ENCODE data around the gene SIAH2. TPM values are rescaled to one million over a fixed set of nuclear protein-coding genes. Genes with fewer than 3 reads are reported as not detected.

Gene SIAH2
- total RNA-seq, 1 donor from 2014 or later = 31.7 TPM

DNA sequence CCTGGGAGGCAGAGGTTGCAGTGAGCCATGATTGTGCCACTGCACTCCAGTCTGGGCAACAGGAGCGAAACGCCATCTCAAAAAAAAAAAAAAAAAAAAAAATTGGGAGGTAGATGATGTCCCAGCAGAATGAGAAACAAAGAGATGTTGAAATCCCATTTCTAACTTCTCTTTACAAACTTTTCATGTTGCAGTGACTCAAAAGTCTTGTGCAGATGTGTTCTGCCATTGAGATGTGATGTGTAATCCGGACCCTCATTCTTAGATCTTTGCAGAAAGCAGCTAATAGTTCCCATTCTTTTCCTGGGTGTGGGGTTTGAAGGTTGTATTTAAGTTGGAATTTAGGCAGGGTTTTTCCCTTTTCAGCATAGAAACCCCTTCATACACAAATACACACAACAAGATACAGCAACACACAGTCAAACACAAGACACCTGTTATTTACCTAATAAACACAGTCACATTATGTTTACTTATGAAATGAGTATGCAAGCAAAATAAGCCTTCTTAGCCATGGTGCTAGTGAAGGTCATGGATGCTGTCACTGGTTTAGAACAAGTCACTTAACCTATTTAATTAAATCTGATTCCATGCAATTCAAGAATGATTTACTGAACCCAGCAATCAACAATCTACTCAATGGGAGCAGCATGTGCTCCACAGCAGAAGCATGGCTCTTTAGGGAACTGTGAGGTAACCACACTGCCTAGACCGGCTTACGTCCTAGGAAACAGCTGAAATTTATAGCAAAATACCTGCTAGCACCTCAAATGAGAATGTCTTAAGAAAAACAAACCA, 14.9 kb downstream of the SIAH2 start:
- TF ChIP-seq CTCF (IDR thresholded peaks at IDR 0.05; ENCODE audit: insufficient read depth, low read length, poor library complexity, severe bottlenecking) = no peak

GRCh38 chr3:150746791-150747590, 16.0 kb downstream of the SIAH2 start:
- H3K27me3 ChIP-seq (ENCODE audit: control insufficient read depth, insufficient read depth, low read length) = no peaks in the 10 kb centered on the region
- DNase-seq (ENCODE audit: low read depth) = no peak
- H3K36me3 ChIP-seq (ENCODE audit: control insufficient read depth, insufficient read depth, low read length) = no peaks in the 10 kb centered on the region
- no peak for TF ChIP-seq CTCF (IDR thresholded peaks at IDR 0.05; ENCODE audit: insufficient read depth, low read length, poor library complexity, severe bottlenecking)
- no peak overlapping the region for H3K4me3 ChIP-seq (ENCODE audit: low read depth, low read length)

More for the DNA sequence above, 14.9 kb downstream of the SIAH2 start:
- no peak overlapping the region for H3K4me3 ChIP-seq (ENCODE audit: low read depth, low read length)
- H3K36me3 ChIP-seq (ENCODE audit: control insufficient read depth, insufficient read depth, low read length) = no peaks in the 10 kb centered on the region
- no peaks in the 10 kb centered on the region for H3K27me3 ChIP-seq (ENCODE audit: control insufficient read depth, insufficient read depth, low read length)
- DNase-seq (ENCODE audit: low read depth) = no peak

DNA sequence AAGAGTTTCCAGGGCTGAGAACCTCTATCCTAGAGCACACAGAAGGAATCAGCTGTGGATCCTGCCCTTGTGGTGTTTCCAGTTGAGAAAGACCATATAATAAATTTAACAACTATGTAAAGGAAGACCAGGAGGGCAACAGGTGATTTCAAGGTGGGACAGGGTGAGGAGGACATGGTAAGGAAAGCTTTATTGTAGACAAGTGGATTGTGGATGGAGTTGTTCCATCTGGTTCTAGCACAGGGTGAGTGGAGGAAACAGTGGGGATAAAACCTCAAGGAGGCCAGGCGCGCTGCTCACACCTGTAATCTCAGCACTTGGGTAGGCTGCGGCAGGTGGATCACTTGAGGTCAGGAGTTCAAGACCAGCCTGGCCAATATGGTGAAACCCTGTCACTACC, 17.1 kb downstream of the SIAH2 start:
- no peak overlapping the region for H3K4me3 ChIP-seq (ENCODE audit: low read depth, low read length)

GRCh38 chr3:150744919-150745211, 18.1 kb downstream of the SIAH2 start:
- no peak for DNase-seq (ENCODE audit: low read depth)
- H3K36me3 ChIP-seq (ENCODE audit: control insufficient read depth, insufficient read depth, low read length) = no peaks in the 10 kb centered on the region
- no peak for TF ChIP-seq CTCF (IDR thresholded peaks at IDR 0.05; ENCODE audit: insufficient read depth, low read length, poor library complexity, severe bottlenecking)

More for the DNA sequence above, 17.1 kb downstream of the SIAH2 start:
- Histone ChIP-seq H3K36me3 (ENCODE audit: control insufficient read depth, insufficient read depth, low read length) (no peaks in the 10 kb centered on the region), H3K27me3 (ENCODE audit: control insufficient read depth, insufficient read depth, low read length) (no peaks in the 10 kb centered on the region)
- no peak for TF ChIP-seq CTCF (IDR thresholded peaks at IDR 0.05; ENCODE audit: insufficient read depth, low read length, poor library complexity, severe bottlenecking)
- DNase-seq (ENCODE audit: low read depth) = no peak

GRCh38 chr3:150744041-150744918, 18.7 kb downstream of the SIAH2 start:
- Histone ChIP-seq H3K27me3 (ENCODE audit: control insufficient read depth, insufficient read depth, low read length) (no peaks in the 10 kb centered on the region), H3K36me3 (ENCODE audit: control insufficient read depth, insufficient read depth, low read length) (no peaks in the 10 kb centered on the region), H3K4me3 (ENCODE audit: low read depth, low read length) (no peak overlapping the region)
- DNase-seq (ENCODE audit: low read depth) = no peak
- no peak for TF ChIP-seq CTCF (IDR thresholded peaks at IDR 0.05; ENCODE audit: insufficient read depth, low read length, poor library complexity, severe bottlenecking)

More at GRCh38 chr3:150744919-150745211, 18.1 kb downstream of the SIAH2 start:
- no peak overlapping the region for H3K4me3 ChIP-seq (ENCODE audit: low read depth, low read length)
- H3K27me3 ChIP-seq (ENCODE audit: control insufficient read depth, insufficient read depth, low read length) = no peaks in the 10 kb centered on the region
